SU-DHL-6 (cell line): ENCODE results near the gene B4GALT1.

Experiments
- H2AFZ ChIP-seq: fragments of 200-600 bp; sonication (generic); 2 replicates; pipeline ENCODE4 v1.6.1; 2014; ENCODE audit warnings: low read depth, mild to moderate bottlenecking, moderate library complexity, mixed read lengths, antibody characterized with exemption, low read length; ENCODE audit not compliant: severe bottlenecking
- H3F3A ChIP-seq: fragments of 200-600 bp; shearing (Covaris generic); 2 replicates; pipeline ENCODE4 v1.6.0; 2016; ENCODE audit warnings: antibody characterized with exemption, mild to moderate bottlenecking; ENCODE audit not compliant: insufficient read depth
- H3K27ac ChIP-seq: fragments of 200-600 bp; sonication (generic); 2 replicates; pipeline ENCODE4 v1.5.1; 2016; ENCODE audit warnings: low read depth, mild to moderate bottlenecking, low read length, moderate library complexity, mixed read lengths
- H3K27me3 ChIP-seq: fragments of 200-600 bp; sonication (generic), shearing (Covaris generic); 2 replicates; pipeline ENCODE4 v1.6.0; 2014; ENCODE audit warnings: mild to moderate bottlenecking, low read length
- H3K36me3 ChIP-seq: fragments of 200-600 bp; sonication (generic); 2 replicates; pipeline ENCODE4 v1.6.1; 2014; ENCODE audit warnings: mild to moderate bottlenecking, low read length, mixed read lengths
- H3K4me2 ChIP-seq: fragments of 300-600, 200-600 bp; shearing (Covaris generic), sonication (generic); 2 replicates; pipeline ENCODE4 v1.6.0; 2014; ENCODE audit warnings: low read length, low read depth, mild to moderate bottlenecking; ENCODE audit not compliant: poor library complexity, severe bottlenecking
- H3K4me3 ChIP-seq: fragments of 200-600 bp; sonication (generic); 2 replicates; pipeline ENCODE4 v1.5.1; 2014; ENCODE audit warnings: antibody characterized with exemption, low read length, mild to moderate bottlenecking, mixed read lengths; ENCODE audit not compliant: insufficient read depth, poor library complexity, severe bottlenecking
- H3K79me2 ChIP-seq: fragments of 200-600 bp; sonication (generic); 2 replicates; pipeline ENCODE4 v1.6.1; 2014; ENCODE audit warnings: mild to moderate bottlenecking, low read length, moderate library complexity; ENCODE audit not compliant: insufficient read depth
- H3K9ac ChIP-seq: fragments of 200-600 bp; sonication (generic); 2 replicates; pipeline ENCODE4 v1.7.0; 2014; ENCODE audit warnings: mild to moderate bottlenecking, low read length
- H3K9me2 ChIP-seq: fragments of 200-600 bp; sonication (generic); replicated peaks from 2 replicates; pipeline ENCODE4 v1.6.1; 2014; ENCODE audit warnings: low read length; ENCODE audit not compliant: insufficient read depth
- H3K9me3 ChIP-seq: fragments of 200-600 bp; sonication (generic); 2 replicates; pipeline ENCODE4 v1.6.1; 2014; ENCODE audit warnings: low read length, mixed read lengths; ENCODE audit not compliant: insufficient read depth
- H4K20me1 ChIP-seq: fragments of 200-600 bp; sonication (generic); 2 replicates; pipeline ENCODE4 v1.6.1; 2014; ENCODE audit warnings: low read depth, mild to moderate bottlenecking, antibody characterized with exemption, low read length, moderate library complexity, mixed read lengths
- EZH2phosphoT487 ChIP-seq: fragments of 200-600 bp; sonication (generic), shearing (Covaris generic); conservative IDR thresholded peaks from 2 replicates; pipeline ENCODE4 v1.6.1; 2018; ENCODE audit warnings: mild to moderate bottlenecking, antibody characterized with exemption, low read length, moderate library complexity, mixed read lengths
- TF ChIP-seq, protein P1 (sequence below): fragments of 200-600 bp; sonication (generic); IDR thresholded peaks from one replicate; pipeline ENCODE4 v1.5.1; 2017; ENCODE audit warnings: antibody characterized with exemption, mild to moderate bottlenecking, low read length, moderate library complexity; ENCODE audit not compliant: insufficient read depth, poor library complexity, severe bottlenecking

The B4GALT1 gene

DNA sequence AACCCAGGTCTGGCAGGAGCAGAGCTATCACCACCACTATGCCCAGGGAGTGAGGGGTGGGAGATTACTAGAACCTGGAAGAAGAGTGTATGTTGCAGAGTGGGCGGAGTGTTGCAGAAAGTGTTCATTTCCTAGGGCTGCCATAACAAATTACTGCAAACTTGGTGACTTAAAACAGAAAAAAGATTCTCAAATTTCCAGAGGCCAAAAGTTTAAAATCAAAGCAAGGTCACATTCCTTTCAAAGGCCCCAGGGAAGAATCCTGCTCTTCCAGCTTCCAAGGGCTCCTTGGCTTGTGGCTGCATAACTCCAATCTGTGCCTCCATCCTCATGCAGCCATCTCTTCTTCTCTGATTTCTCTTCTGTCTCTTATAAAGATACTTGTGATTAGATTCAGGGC lies 42.3 kb upstream of the B4GALT1 start:
- no peaks in the 10 kb centered on the region for H3K9me2 ChIP-seq
- no peaks in the 10 kb centered on the region for H4K20me1 ChIP-seq
- TF ChIP-seq, protein P1, sequence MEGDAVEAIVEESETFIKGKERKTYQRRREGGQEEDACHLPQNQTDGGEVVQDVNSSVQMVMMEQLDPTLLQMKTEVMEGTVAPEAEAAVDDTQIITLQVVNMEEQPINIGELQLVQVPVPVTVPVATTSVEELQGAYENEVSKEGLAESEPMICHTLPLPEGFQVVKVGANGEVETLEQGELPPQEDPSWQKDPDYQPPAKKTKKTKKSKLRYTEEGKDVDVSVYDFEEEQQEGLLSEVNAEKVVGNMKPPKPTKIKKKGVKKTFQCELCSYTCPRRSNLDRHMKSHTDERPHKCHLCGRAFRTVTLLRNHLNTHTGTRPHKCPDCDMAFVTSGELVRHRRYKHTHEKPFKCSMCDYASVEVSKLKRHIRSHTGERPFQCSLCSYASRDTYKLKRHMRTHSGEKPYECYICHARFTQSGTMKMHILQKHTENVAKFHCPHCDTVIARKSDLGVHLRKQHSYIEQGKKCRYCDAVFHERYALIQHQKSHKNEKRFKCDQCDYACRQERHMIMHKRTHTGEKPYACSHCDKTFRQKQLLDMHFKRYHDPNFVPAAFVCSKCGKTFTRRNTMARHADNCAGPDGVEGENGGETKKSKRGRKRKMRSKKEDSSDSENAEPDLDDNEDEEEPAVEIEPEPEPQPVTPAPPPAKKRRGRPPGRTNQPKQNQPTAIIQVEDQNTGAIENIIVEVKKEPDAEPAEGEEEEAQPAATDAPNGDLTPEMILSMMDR: no peak
- TF ChIP-seq EZH2phosphoT487: no peak
- H3K4me2 ChIP-seq: no peak overlapping the region
- no peaks in the 10 kb centered on the region for H3F3A ChIP-seq
- no peak overlapping the region for H3K4me3 ChIP-seq
- H3K9ac ChIP-seq: no peak overlapping the region
- no peaks in the 10 kb centered on the region for H3K27me3 ChIP-seq
- H3K79me2 ChIP-seq: no peaks in the 10 kb centered on the region
- H3K36me3 ChIP-seq: no peaks in the 10 kb centered on the region
- H3K27ac ChIP-seq: no peak overlapping the region
- H3K9me3 ChIP-seq: no peaks in the 10 kb centered on the region
- no peak overlapping the region for H2AFZ ChIP-seq

DNA sequence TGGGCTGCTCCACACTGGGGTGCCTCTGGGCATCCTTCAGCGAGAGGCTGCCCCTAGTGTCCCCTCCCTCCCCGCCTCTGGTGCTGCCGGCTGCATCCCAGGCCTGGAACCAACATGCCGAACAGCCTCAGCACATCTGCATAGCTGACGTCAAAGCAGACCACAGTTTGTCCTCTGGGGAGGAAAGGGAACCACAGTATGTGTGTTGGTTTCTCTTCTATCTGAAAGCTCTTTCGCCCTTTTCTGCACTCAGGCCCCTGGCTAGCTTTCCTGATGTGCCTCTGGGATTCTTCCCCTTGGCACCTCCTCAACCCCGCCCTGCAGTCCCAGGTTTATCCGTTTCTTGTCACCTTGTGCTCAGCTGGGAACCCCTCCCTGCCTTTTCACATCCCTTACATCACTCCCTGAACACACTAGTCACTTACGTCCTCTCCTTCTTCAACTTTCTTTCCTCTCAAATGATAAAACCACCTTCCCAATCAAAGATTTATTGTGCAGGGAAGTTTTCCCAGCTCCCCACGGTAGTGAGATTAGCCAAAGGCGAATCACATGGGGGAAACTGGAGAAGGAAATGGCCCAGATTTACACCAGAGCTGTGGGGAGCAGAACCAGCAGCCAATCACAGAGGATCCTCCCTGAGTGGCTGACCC lies 35.5 kb upstream of the B4GALT1 start:
- Histone ChIP-seq H3K9ac (no peak overlapping the region), H2AFZ (no peak overlapping the region), H3K27ac (no peak overlapping the region), H3K9me2 (no peaks in the 10 kb centered on the region), H3F3A (no peaks in the 10 kb centered on the region), H3K9me3 (no peaks in the 10 kb centered on the region), H3K36me3 (no peaks in the 10 kb centered on the region), H3K27me3 (no peaks in the 10 kb centered on the region), H3K4me3 (no peak overlapping the region), H3K79me2 (no peaks in the 10 kb centered on the region), H4K20me1 (no peaks in the 10 kb centered on the region), H3K4me2 (no peak overlapping the region)
- no peak for TF ChIP-seq EZH2phosphoT487
- TF ChIP-seq, protein P1: no peak

DNA sequence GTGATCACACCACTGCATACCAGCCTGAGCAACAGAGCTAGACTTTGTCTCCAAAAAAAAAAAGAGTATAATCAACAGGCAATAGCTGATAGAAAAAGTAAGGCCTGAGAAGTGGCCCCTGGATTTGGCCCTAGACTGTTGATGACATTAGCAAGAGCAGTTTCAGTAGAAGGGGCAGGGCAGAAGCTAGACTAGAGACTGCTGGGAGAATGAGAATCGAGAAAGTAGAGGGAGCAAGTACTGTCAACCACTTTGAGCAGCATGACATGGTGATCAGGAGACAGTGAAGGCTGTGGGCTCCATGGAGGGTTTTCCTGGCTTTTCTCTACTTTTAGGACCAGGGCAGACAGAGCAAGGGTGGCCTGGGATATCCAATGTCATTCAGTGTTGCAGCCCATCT lies 34.9 kb upstream of the B4GALT1 start:
- Histone ChIP-seq H3F3A (no peaks in the 10 kb centered on the region), H3K36me3 (no peaks in the 10 kb centered on the region), H3K9ac (no peak overlapping the region), H3K9me3 (no peaks in the 10 kb centered on the region), H3K4me2 (no peak overlapping the region), H3K79me2 (no peaks in the 10 kb centered on the region), H3K9me2 (no peaks in the 10 kb centered on the region), H3K27ac (no peak overlapping the region), H4K20me1 (no peaks in the 10 kb centered on the region), H3K27me3 (0 out of 2 replicates have a peak, but pooled peaks cover 2% of the 10 kb centered on the region), H3K4me3 (no peak overlapping the region), H2AFZ (no peak overlapping the region)
- TF ChIP-seq, protein P1: no peak
- no peak for TF ChIP-seq EZH2phosphoT487
